Measurements from ENCODE around the gene SRGAP3. TPM values are rescaled to one million over a fixed set of nuclear protein-coding genes. Genes with fewer than 3 reads are reported as not detected.

Gene SRGAP3
- total RNA-seq, 1 experiment from 2014 or later: not detected

GRCh38 chr3:8952130-8952529 is 297.3 kb downstream of the SRGAP3 start:
- no peaks in the 10 kb centered on the region for H3K9me3 ChIP-seq (replicated peaks)
- H3K4me3 ChIP-seq: no peak overlapping the region
- DNase-seq: no peak
- H3K27me3 ChIP-seq: no peaks in the 10 kb centered on the region
- H3K36me3 ChIP-seq: peaks cover 37% of the 10 kb centered on the region
- H3K4me1 ChIP-seq: peaks cover 18% of the 10 kb centered on the region
- no peak overlapping the region for H3K27ac ChIP-seq

GRCh38 chr3:8945890-8946600 is 303.4 kb downstream of the SRGAP3 start:
- Histone ChIP-seq H3K27ac (no peak overlapping the region), H3K36me3 (peaks cover 71% of the 10 kb centered on the region), H3K4me3 (no peak overlapping the region), H3K4me1 (no peaks in the 10 kb centered on the region), H3K9me3 (replicated peaks) (no peaks in the 10 kb centered on the region; the same call in none of the 2 replicates), H3K27me3 (no peaks in the 10 kb centered on the region)
- no peak for DNase-seq

DNA sequence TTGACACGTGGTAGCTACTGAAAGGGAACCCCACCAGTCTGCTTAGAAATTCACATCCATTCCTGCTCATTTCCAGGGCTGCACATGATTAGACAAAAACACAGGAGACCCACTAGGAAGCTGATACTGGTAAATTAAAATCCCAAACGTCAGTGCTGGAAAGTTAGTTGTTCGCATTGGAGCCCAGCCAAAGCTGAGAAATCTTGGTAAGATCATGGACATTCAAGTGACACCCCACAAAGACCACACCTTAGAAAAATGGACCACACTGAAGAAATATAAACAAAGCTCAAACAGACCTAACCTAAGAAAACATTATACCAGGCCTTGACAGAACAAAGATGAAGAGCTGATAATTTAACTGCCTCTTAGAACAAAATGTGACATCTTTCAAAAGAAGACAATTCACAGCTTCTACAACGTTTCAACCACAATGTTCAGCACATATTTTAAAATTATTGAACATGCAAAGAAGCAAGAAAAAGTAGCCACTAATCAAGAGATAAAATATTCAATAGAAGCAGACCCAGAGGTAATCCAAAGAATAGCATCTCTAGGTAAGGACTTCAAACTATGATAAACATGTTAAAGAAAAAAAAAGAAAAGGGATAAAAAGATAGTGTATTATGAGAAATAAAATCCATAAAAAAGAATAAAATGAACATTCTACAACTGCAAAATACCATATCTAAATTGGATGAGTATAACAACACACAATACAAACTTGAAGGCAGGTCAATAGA is 306.5 kb downstream of the SRGAP3 start:
- Histone ChIP-seq H3K27me3 (no peaks in the 10 kb centered on the region), H3K4me1 (peaks cover 12% of the 10 kb centered on the region), H3K27ac (no peak overlapping the region), H3K36me3 (peaks cover 90% of the 10 kb centered on the region), H3K4me3 (no peak overlapping the region), H3K9me3 (replicated peaks) (no peaks in the 10 kb centered on the region; the same call in none of the 2 replicates)
- no peak for DNase-seq

GRCh38 chr3:8942115-8942514 is 307.3 kb downstream of the SRGAP3 start:
- peaks cover 20% of the 10 kb centered on the region for H3K4me1 ChIP-seq
- no peak overlapping the region for H3K27ac ChIP-seq
- H3K27me3 ChIP-seq: no peaks in the 10 kb centered on the region
- DNase-seq: no peak
- no peaks in the 10 kb centered on the region; the same call in none of the 2 replicates for H3K9me3 ChIP-seq (replicated peaks)
- H3K4me3 ChIP-seq: no peak overlapping the region
- peaks cover 91% of the 10 kb centered on the region for H3K36me3 ChIP-seq

DNA sequence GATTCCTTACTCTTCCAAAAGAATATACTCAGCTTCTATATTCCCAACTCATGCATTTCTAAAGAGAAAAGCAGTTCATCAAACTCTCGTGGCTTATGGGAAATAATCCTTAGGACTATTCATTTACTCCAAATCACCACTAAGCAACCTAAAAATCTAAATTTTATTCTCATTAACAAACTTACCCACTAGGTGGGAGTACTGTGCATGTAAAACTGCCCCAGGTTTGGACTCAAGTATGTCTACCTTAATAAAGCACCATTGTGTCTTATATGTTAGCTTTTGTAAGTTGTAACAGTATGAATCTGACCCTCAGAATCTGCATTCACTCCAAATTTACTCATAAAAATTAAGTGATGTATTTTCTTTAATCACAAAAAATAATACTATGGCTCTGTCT is 311.4 kb downstream of the SRGAP3 start:
- DNase-seq: peak in 1 of 2 experiments; percentile 56
- Histone ChIP-seq H3K27ac (peak overlapping the region; percentile 85), H3K27me3 (no peaks in the 10 kb centered on the region), H3K4me3 (no peak overlapping the region), H3K36me3 (peaks cover 88% of the 10 kb centered on the region), H3K9me3 (replicated peaks) (no peaks in the 10 kb centered on the region; the same call in 1 of the 2 replicates), H3K4me1 (peaks cover 32% of the 10 kb centered on the region)

DNA sequence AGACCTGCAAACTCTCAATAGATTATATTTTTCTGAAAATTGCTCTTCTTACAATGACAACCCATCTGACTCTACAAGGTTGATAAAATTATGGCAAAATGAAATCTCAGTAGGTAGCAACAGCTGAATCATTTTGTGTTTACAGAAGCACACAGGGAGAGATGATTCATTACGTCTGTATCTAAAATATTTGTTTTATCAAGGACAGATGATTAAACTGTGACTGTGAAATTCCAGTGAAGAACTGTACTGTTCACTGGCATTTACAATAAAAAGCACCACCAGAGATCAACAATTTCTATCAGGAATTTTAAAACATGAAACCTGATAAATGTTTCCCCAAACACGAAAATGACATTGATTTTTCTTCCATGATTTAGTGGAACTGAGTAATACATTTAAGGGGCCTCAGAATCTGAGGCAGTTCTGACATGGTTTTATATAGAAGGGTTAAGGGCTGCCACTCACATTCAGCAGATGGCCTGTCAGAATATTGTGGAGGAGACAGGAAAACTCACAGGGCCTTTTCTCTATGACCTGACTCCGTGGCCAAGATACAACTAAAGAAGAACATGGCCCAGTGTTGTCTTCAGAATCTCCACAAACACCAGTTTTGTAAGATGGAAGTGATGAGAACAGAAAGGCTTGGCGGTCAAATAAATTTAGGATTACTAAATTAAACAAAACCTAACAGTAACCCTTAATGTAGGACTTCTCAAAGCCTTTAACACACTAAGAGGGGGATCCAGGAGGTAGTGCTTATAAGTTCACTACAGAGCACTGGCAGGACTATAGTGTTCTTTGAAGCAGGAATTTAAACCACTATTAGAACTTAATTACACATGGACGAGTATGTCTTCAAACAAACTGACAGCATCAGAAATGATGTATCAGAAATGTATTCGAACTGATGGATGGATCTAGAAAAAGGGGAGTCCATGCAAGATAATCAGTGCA is 312.1 kb downstream of the SRGAP3 start:
- peak overlapping the region; percentile 85 for H3K27ac ChIP-seq
- no peaks in the 10 kb centered on the region for H3K27me3 ChIP-seq
- DNase-seq: peak in 1 of 2 experiments; percentile 42
- H3K9me3 ChIP-seq (replicated peaks): no peaks in the 10 kb centered on the region
- no peak overlapping the region for H3K4me3 ChIP-seq
- H3K36me3 ChIP-seq: peaks cover 82% of the 10 kb centered on the region
- peaks cover 32% of the 10 kb centered on the region for H3K4me1 ChIP-seq

- no peaks in the 10 kb centered on the region for H3K27me3 ChIP-seq
- no peak overlapping the region for H3K4me3 ChIP-seq
- H3K9me3 ChIP-seq (replicated peaks): peaks cover 3% of the 10 kb centered on the region; the same call in 1 of the 2 replicates
- peaks cover 57% of the 10 kb centered on the region for H3K36me3 ChIP-seq
- H3K4me1 ChIP-seq: peaks cover 16% of the 10 kb centered on the region
- DNase-seq: no peak
- no peak overlapping the region for H3K27ac ChIP-seq
These were observed 316.9 kb downstream of the SRGAP3 start for GRCh38 chr3:8932507-8932906.

DNA sequence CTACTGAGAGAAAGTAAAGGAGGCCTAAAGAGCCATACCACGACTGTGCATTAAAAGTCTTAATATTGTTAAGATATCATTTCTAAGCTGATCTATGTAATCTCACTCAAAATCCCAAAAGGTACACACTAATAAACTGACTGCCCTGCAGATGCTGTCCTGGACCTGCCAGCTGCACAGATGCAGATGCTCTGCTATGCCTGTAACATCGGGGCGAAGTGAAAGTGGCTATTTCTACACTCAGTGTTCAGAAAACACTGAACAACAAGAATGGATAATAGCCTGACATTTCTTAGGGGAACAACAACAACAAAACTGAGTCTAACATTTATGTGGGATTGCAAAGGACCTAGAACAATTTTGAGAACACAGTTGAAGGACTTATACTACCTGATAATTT is 318.1 kb downstream of the SRGAP3 start:
- peaks cover 54% of the 10 kb centered on the region for H3K36me3 ChIP-seq
- no peak overlapping the region for H3K4me3 ChIP-seq
- peaks cover 3% of the 10 kb centered on the region; the same call in 1 of the 2 replicates for H3K9me3 ChIP-seq (replicated peaks)
- peaks cover 4% of the 10 kb centered on the region for H3K4me1 ChIP-seq
- no peak overlapping the region for H3K27ac ChIP-seq
- DNase-seq: no peak
- H3K27me3 ChIP-seq: no peaks in the 10 kb centered on the region

Other genes with a start within 250 kb of the SRGAP3 start
- gene THUMPD3, start 113.4 kb upstream of the SRGAP3 start, total RNA-seq (2014; rRNA removed; shearing (Covaris generic)): 84.9 and 87.3 TPM in 2 replicates
- 97.5 and 104 TPM in 2 replicates for gene SETD5, start 148.0 kb upstream of the SRGAP3 start, total RNA-seq (2014; rRNA removed; shearing (Covaris generic))